Measurements from ENCODE around the gene SLC9B1. TPM values are rescaled to one million over a fixed set of nuclear protein-coding genes. Genes with fewer than 3 reads are reported as not detected.
"Not testable (repeated sequence)": the region's sequence is repeated elsewhere in the genome, so short reads cannot be mapped to it uniquely, and the experiment has no call there.

Gene SLC9B1
- total and polyA plus RNA-seq, 4 donors: 0.13 to 1.6 (median 1.6) TPM; not detected in 1

DNA sequence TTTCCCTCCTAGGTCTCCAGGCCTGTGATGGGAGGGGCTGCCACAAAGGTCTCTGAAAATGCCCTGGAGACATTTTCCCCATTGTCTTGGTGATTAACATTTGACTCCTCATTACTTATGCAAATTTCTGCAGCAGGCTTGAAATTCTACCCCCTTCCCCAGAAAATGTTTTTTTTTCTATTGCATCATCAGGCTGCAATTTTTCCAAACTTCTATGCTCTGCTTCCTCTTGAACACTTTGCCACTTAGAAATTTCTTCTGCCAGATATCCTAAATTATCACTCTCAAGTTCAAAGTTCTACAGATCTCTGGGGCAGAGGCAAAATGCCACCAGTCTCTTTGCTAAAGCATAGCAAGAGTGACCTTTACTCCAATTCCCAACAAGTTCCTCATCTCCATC lies 25.5 kb downstream of the SLC9B1 start:
- H3K9me3 ChIP-seq (ENCODE audit: control insufficient read depth, low read length); H3K4me1 ChIP-seq (ENCODE audit: control insufficient read depth in 1 of 2, insufficient read depth in 2 of 2, low read length in 2 of 2); DNase-seq; H3K36me3 ChIP-seq (ENCODE audit: control insufficient read depth in 1 of 2, insufficient read depth in 2 of 2, low read length in 1 of 2); H3K27ac ChIP-seq (ENCODE audit: low read depth in 1 of 2, low read length in 2 of 2); H3K4me3 ChIP-seq (ENCODE audit: low read length in 2 of 2); intact Hi-C loops (cut with DNase I); H3K27me3 ChIP-seq (ENCODE audit: control insufficient read depth in 1 of 2, insufficient read depth in 2 of 2, low read length in 1 of 2); ATAC-seq (ENCODE audit: low FRiP score): not testable (repeated sequence)

DNA sequence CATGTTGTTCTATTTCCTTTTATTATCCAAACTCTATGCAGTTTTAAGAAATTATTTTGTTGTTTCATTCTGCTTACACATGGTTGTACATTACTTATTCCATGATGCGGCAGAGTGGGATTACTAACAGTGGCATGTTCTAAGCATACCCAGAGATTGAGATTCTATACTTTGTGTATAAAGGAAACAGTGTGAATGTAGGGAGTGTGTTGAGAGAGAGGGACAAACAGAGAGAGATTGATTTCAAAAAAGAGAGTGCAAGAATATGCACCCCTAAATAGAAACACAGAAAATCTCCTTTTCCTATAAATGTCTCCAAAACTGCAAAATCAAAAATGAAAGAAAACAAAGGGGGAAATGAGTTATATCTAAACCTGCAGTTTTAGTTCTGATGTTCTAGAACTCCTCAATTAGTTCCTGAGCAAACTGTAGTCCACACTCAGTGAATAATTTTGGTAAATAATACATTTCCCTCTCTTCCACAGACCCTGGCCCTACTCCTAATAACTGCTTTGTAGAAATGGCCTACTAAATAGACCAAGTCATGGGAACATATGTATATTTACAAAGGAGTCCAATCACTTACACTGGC lies 31.0 kb downstream of the SLC9B1 start:
- ATAC-seq (ENCODE audit: low FRiP score) (no peak), DNase-seq (no peak)
- WGBS, 2 donors: 96 to 97% methylated on average over 1 of the region's 1 CpG
- Histone ChIP-seq H3K4me1 (ENCODE audit: control insufficient read depth in 1 of 2, insufficient read depth in 2 of 2, low read length in 2 of 2) (no peaks in the 10 kb centered on the region), H3K27me3 (ENCODE audit: control insufficient read depth in 1 of 2, insufficient read depth in 2 of 2, low read length in 1 of 2) (no peaks in the 10 kb centered on the region), H3K9me3 (ENCODE audit: control insufficient read depth, low read length) (no peaks in the 10 kb centered on the region), H3K4me3 (ENCODE audit: low read length in 2 of 2) (no peak overlapping the region), H3K36me3 (ENCODE audit: control insufficient read depth in 1 of 2, insufficient read depth in 2 of 2, low read length in 1 of 2) (no peaks in the 10 kb centered on the region), H3K27ac (ENCODE audit: low read depth in 1 of 2, low read length in 2 of 2) (no peak overlapping the region)
- intact Hi-C loops (cut with DNase I): no loop called here

- ATAC-seq (ENCODE audit: low FRiP score) (no peak), DNase-seq (no peak)
- Histone ChIP-seq H3K27ac (ENCODE audit: low read depth in 1 of 2, low read length in 2 of 2) (no peak overlapping the region), H3K4me3 (ENCODE audit: low read length in 2 of 2) (no peak overlapping the region), H3K27me3 (ENCODE audit: control insufficient read depth in 1 of 2, insufficient read depth in 2 of 2, low read length in 1 of 2) (no peaks in the 10 kb centered on the region), H3K4me1 (ENCODE audit: control insufficient read depth in 1 of 2, insufficient read depth in 2 of 2, low read length in 2 of 2) (no peaks in the 10 kb centered on the region), H3K9me3 (ENCODE audit: control insufficient read depth, low read length) (peaks cover 2% of the 10 kb centered on the region), H3K36me3 (ENCODE audit: control insufficient read depth in 1 of 2, insufficient read depth in 2 of 2, low read length in 1 of 2) (no peaks in the 10 kb centered on the region)
- 95 to 96% methylated on average over 2 of the region's 2 CpGs for WGBS, 2 donors
- intact Hi-C loops (cut with DNase I): no loop called here
Measured at GRCh38 chr4:102981005-102981404, 38.5 kb downstream of the SLC9B1 start.

DNA sequence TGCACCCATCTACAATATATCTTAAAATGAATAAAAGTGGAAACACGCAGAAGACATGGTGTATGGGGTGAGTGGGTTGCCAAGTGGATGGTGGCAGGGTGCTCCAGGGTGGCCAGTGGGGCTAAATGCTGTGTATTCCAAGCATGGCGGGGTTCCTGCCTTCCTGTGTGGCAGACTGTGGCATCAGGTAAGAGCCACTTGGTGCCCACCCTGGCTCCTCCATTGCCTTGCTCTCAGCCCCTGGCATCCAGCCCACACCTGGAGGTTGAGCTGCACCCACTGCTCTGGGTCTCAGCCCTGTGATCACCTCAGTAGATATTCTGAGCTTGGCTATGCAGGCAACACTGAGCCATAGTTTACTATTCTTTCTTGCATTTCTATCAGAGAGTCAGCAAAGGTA lies 57.7 kb downstream of the SLC9B1 start:
- H3K27ac ChIP-seq (ENCODE audit: low read depth in 1 of 2, low read length in 2 of 2); H3K4me1 ChIP-seq (ENCODE audit: control insufficient read depth in 1 of 2, insufficient read depth in 2 of 2, low read length in 2 of 2); intact Hi-C loops (cut with DNase I); H3K36me3 ChIP-seq (ENCODE audit: control insufficient read depth in 1 of 2, insufficient read depth in 2 of 2, low read length in 1 of 2); H3K4me3 ChIP-seq (ENCODE audit: low read length in 2 of 2); ATAC-seq (ENCODE audit: low FRiP score); H3K9me3 ChIP-seq (ENCODE audit: control insufficient read depth, low read length); H3K27me3 ChIP-seq (ENCODE audit: control insufficient read depth in 1 of 2, insufficient read depth in 2 of 2, low read length in 1 of 2): not testable (repeated sequence)
- peak in 1 of 2 donors; percentile 51 for DNase-seq
- 88 to 90% methylated on average over 2 of the region's 2 CpGs for WGBS, 2 donors

DNA sequence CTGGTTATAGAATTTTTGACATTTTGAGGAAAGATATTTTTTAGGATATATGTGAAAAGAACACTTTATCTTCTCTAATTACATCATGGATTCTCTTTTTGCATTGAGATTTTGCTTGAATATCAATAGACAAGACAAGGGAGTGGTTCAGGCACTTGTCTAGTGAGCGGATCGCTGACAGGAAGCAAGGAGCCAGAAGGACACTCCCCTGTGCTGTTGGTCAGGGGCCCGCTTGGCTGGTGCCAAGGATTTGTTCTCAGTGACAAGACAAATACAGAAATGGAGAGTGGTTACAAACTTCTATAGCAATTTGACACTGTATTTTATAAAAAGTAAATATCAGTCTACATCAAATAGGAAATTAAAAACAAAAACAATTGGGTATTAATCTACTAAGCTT lies 60.0 kb downstream of the SLC9B1 start:
- no peaks in the 10 kb centered on the region for H3K4me1 ChIP-seq (ENCODE audit: control insufficient read depth in 1 of 2, insufficient read depth in 2 of 2, low read length in 2 of 2)
- no peak overlapping the region for H3K4me3 ChIP-seq (ENCODE audit: low read length in 2 of 2)
- no peaks in the 10 kb centered on the region for H3K27me3 ChIP-seq (ENCODE audit: control insufficient read depth in 1 of 2, insufficient read depth in 2 of 2, low read length in 1 of 2)
- ATAC-seq (ENCODE audit: low FRiP score) (no peak), DNase-seq (no peak)
- intact Hi-C loops (cut with DNase I): no loop called here
- no peaks in the 10 kb centered on the region for H3K36me3 ChIP-seq (ENCODE audit: control insufficient read depth in 1 of 2, insufficient read depth in 2 of 2, low read length in 1 of 2)
- no peak overlapping the region for H3K27ac ChIP-seq (ENCODE audit: low read depth in 1 of 2, low read length in 2 of 2)
- 69 to 76% methylated on average over 3 of the region's 3 CpGs for WGBS, 2 donors
- H3K9me3 ChIP-seq (ENCODE audit: control insufficient read depth, low read length): no peaks in the 10 kb centered on the region

- intact Hi-C loops (cut with DNase I): no loop called here
- Histone ChIP-seq H3K27me3 (ENCODE audit: control insufficient read depth in 1 of 2, insufficient read depth in 2 of 2, low read length in 1 of 2) (no peaks in the 10 kb centered on the region), H3K4me3 (ENCODE audit: low read length in 2 of 2) (no peak overlapping the region), H3K9me3 (ENCODE audit: control insufficient read depth, low read length) (no peaks in the 10 kb centered on the region), H3K27ac (ENCODE audit: low read depth in 1 of 2, low read length in 2 of 2) (no peak overlapping the region), H3K4me1 (ENCODE audit: control insufficient read depth in 1 of 2, insufficient read depth in 2 of 2, low read length in 2 of 2) (no peaks in the 10 kb centered on the region), H3K36me3 (ENCODE audit: control insufficient read depth in 1 of 2, insufficient read depth in 2 of 2, low read length in 1 of 2) (no peaks in the 10 kb centered on the region)
- ATAC-seq (ENCODE audit: low FRiP score): no peak
- no peak for DNase-seq
- WGBS, 2 donors: 56 to 67% methylated on average over 3 of the region's 3 CpGs
Measured at GRCh38 chr4:102945066-102945465, 74.4 kb downstream of the SLC9B1 start.

- WGBS, 2 donors: 71 to 75% methylated on average over 2 of the region's 2 CpGs
- H3K4me3 ChIP-seq (ENCODE audit: low read length in 2 of 2); DNase-seq; ATAC-seq (ENCODE audit: low FRiP score); H3K4me1 ChIP-seq (ENCODE audit: control insufficient read depth in 1 of 2, insufficient read depth in 2 of 2, low read length in 2 of 2); H3K36me3 ChIP-seq (ENCODE audit: control insufficient read depth in 1 of 2, insufficient read depth in 2 of 2, low read length in 1 of 2); H3K9me3 ChIP-seq (ENCODE audit: control insufficient read depth, low read length); H3K27me3 ChIP-seq (ENCODE audit: control insufficient read depth in 1 of 2, insufficient read depth in 2 of 2, low read length in 1 of 2); H3K27ac ChIP-seq (ENCODE audit: low read depth in 1 of 2, low read length in 2 of 2); intact Hi-C loops (cut with DNase I): not testable (repeated sequence)
Measured at GRCh38 chr4:102938063-102938462, 81.4 kb downstream of the SLC9B1 start.

DNA sequence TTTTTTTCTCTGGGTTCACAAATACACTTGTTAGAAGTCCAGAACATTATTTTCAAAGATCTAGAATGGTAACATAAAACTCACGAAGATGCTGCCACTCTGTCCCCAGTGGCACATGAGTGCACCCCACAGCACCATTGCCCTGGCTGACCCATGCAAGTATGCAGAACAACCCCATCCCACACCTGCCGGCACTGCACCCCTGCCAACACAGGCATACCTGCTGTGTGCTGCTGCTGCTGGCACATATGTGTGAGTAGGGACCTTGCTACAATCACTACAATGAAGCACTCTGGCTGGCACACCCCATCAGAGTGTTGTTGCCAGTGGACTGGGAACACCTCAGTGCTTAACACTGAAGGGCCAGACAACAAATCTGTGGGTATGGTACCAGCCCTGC lies 83.8 kb downstream of the SLC9B1 start:
- no peaks in the 10 kb centered on the region for H3K27me3 ChIP-seq (ENCODE audit: control insufficient read depth in 1 of 2, insufficient read depth in 2 of 2, low read length in 1 of 2)
- H3K4me1 ChIP-seq (ENCODE audit: control insufficient read depth in 1 of 2, insufficient read depth in 2 of 2, low read length in 2 of 2): no peaks in the 10 kb centered on the region
- no peak overlapping the region for H3K4me3 ChIP-seq (ENCODE audit: low read length in 2 of 2)
- 83 to 88% methylated on average over 2 of the region's 2 CpGs for WGBS, 2 donors
- intact Hi-C loops (cut with DNase I): no loop called here
- DNase-seq (no peak), ATAC-seq (ENCODE audit: low FRiP score) (no peak)
- H3K36me3 ChIP-seq (ENCODE audit: control insufficient read depth in 1 of 2, insufficient read depth in 2 of 2, low read length in 1 of 2): no peaks in the 10 kb centered on the region
- no peak overlapping the region for H3K27ac ChIP-seq (ENCODE audit: low read depth in 1 of 2, low read length in 2 of 2)
- no peaks in the 10 kb centered on the region for H3K9me3 ChIP-seq (ENCODE audit: control insufficient read depth, low read length)

GRCh38 chr4:102919697-102920096 lies 99.8 kb downstream of the SLC9B1 start:
- DNase-seq; ATAC-seq (ENCODE audit: low FRiP score); H3K4me1 ChIP-seq (ENCODE audit: control insufficient read depth in 1 of 2, insufficient read depth in 2 of 2, low read length in 2 of 2); H3K27me3 ChIP-seq (ENCODE audit: control insufficient read depth in 1 of 2, insufficient read depth in 2 of 2, low read length in 1 of 2); intact Hi-C loops (cut with DNase I); H3K27ac ChIP-seq (ENCODE audit: low read depth in 1 of 2, low read length in 2 of 2); H3K36me3 ChIP-seq (ENCODE audit: control insufficient read depth in 1 of 2, insufficient read depth in 2 of 2, low read length in 1 of 2); H3K9me3 ChIP-seq (ENCODE audit: control insufficient read depth, low read length); H3K4me3 ChIP-seq (ENCODE audit: low read length in 2 of 2): not testable (repeated sequence)
- WGBS, 2 donors: 85 to 88% methylated on average over 8 of the region's 8 CpGs
